Caco-2 (cell line): Measurements from ENCODE around the gene CSAD. TPM values are rescaled to one million over a fixed set of nuclear protein-coding genes. Genes with fewer than 3 reads are reported as not detected.

Experiments
- BruUV-seq: library from RNA; stranded (reverse); fragments of 400-500 nt; replicated peaks from 2 replicates; lab custom pipeline; 2021; lab: Mats Ljungman, UMichigan
- CTCF ChIA-PET: fragments of 300-600 bp; sonication (Branson Sonifier 250); formaldehyde crosslinking; loops from one replicate; lab custom pipeline; 2022; ENCODE audit warnings: antibody characterized with exemption; lab: Charles Lee
- POLR2A ChIA-PET: fragments of 300-600 bp; sonication (Branson Sonifier 250); formaldehyde crosslinking; loops from one replicate; lab custom pipeline; 2022; ENCODE audit warnings: antibody characterized with exemption; lab: Charles Lee
- DNase-seq, 2 experiments: peaks; one replicate each; pipeline versions ENCODE4 v3.0.0 to v3.0.0-alpha.2; 2020 to 2022
- H3K27me3 ChIP-seq: replicated peaks from 2 replicates; pipeline ENCODE4 v1.6.0; 2011; ENCODE audit warnings: low read length; ENCODE audit not compliant: control insufficient read depth, insufficient read depth
- H3K36me3 ChIP-seq: 2 replicates; pipeline ENCODE4 v1.5.1; 2011; ENCODE audit warnings: low read length; ENCODE audit not compliant: control insufficient read depth, insufficient read depth
- H3K4me1 ChIP-seq: fragments of 250-450 bp; sonication (Bioruptor Pico); 2 replicates; pipeline ENCODE4 v1.5.1; 2020; ENCODE audit warnings: mild to moderate bottlenecking
- H3K4me3 ChIP-seq: 2 replicates; pipeline ENCODE4 v1.5.1; 2011; ENCODE audit warnings: low read depth, mild to moderate bottlenecking, control low read depth, low read length
- H3K9me3 ChIP-seq: fragments of 250-450 bp; sonication (Bioruptor Pico); 2 replicates; pipeline ENCODE4 v1.5.1; 2020; ENCODE audit warnings: mild to moderate bottlenecking, moderate library complexity
- H3K27ac Mint-ChIP-seq: one replicate; pipeline ENCODE4 v1.8.0; 2022; ENCODE audit warnings: mixed read lengths; ENCODE audit not compliant: unreplicated experiment
- H3K27me3 Mint-ChIP-seq: one replicate; pipeline ENCODE4 v1.8.0; 2022; ENCODE audit warnings: mixed read lengths; ENCODE audit not compliant: insufficient read depth, unreplicated experiment
- H3K36me3 Mint-ChIP-seq: one replicate; pipeline ENCODE4 v1.8.0; 2022; ENCODE audit warnings: mild to moderate bottlenecking, mixed read lengths; ENCODE audit not compliant: insufficient read depth, unreplicated experiment
- H3K4me1 Mint-ChIP-seq: one replicate; pipeline ENCODE4 v1.8.0; 2022; ENCODE audit warnings: low read depth, mixed read lengths; ENCODE audit not compliant: unreplicated experiment
- H3K4me3 Mint-ChIP-seq: one replicate; pipeline ENCODE4 v1.8.0; 2022; ENCODE audit warnings: mild to moderate bottlenecking, moderate library complexity, mixed read lengths; ENCODE audit not compliant: unreplicated experiment
- H3K9me3 Mint-ChIP-seq: one replicate; pipeline ENCODE4 v1.8.0; 2022; ENCODE audit warnings: mixed read lengths; ENCODE audit not compliant: unreplicated experiment
- CTCF ChIP-seq, 2 experiments: fragments of 200-600 bp in 1 of 2; IDR thresholded peaks; 1 replicate in 1 of 2; 2 replicates in 1 of 2; pipeline versions ENCODE4 v1.5.1 to v1.8.0; 2011 to 2022; ENCODE audit warnings: antibody characterized with exemption in 1 of 2, control low read depth in 1 of 2, inconsistent platforms in 1 of 2, low read depth in 1 of 2, low read length in 1 of 2, mild to moderate bottlenecking in 1 of 2, moderate library complexity in 1 of 2; ENCODE audit not compliant: insufficient read depth in 1 of 2, severe bottlenecking in 1 of 2, unreplicated experiment in 1 of 2
- intact Hi-C: fragments of 100-400 bp; cut with micrococcal nuclease; formaldehyde crosslinking; loops from one replicate; pipeline ENCODE4 v1.10.0; 2022; ENCODE audit not compliant: unreplicated experiment
- total RNA-seq: library from RNA; stranded (reverse); gene quantifications from 2 replicates; pipeline ENCODE4 v1.2.3, GENCODE V29; 2022

Gene CSAD
- total RNA-seq, 1 experiment from 2014 or later: 20.1 TPM

GRCh38 chr12:53170876-53171724, 9.6 kb downstream of the CSAD start:
- Histone ChIP-seq H3K27me3 (no peaks in the 10 kb centered on the region), H3K4me3 (no peak overlapping the region), H3K4me1 (peaks cover 11% of the 10 kb centered on the region), H3K9me3 (no peaks in the 10 kb centered on the region), H3K36me3 (no peaks in the 10 kb centered on the region)
- peaks cover 13% of the 10 kb centered on the region for H3K4me1 Mint-ChIP-seq
- ChIA-PET CTCF (no interaction called here), POLR2A (no interaction called here)
- BruUV-seq: no TSS peak
- H3K4me3 Mint-ChIP-seq: no peak overlapping the region
- H3K36me3 Mint-ChIP-seq: no peaks in the 10 kb centered on the region
- H3K9me3 Mint-ChIP-seq: no peaks in the 10 kb centered on the region
- TF ChIP-seq CTCF (IDR thresholded peaks at IDR 0.05; ENCODE audit: insufficient read depth in 1 of 2, low read depth in 1 of 2, low read length in 1 of 2, severe bottlenecking in 1 of 2, unreplicated experiment in 1 of 2): no peak
- no peak overlapping the region for H3K27ac Mint-ChIP-seq
- intact Hi-C loops: no loop called here
- H3K27me3 Mint-ChIP-seq: no peaks in the 10 kb centered on the region
- no peak for DNase-seq

- ChIA-PET CTCF (no interaction called here), POLR2A (interaction anchor here (0.7 kb wide), 1 partner anchor 10 kb away, joined by 3 read pairs; the partner anchor contains the start of gene ZNF740)
- Mint-ChIP-seq H3K36me3 (no peaks in the 10 kb centered on the region), H3K9me3 (no peaks in the 10 kb centered on the region), H3K27me3 (no peaks in the 10 kb centered on the region), H3K27ac (no peak overlapping the region), H3K4me3 (no peak overlapping the region), H3K4me1 (peaks cover 7% of the 10 kb centered on the region)
- BruUV-seq: no TSS peak
- no peaks in the 10 kb centered on the region for H3K36me3 ChIP-seq
- H3K4me3 ChIP-seq: no peak overlapping the region
- no peak for DNase-seq
- H3K4me1 ChIP-seq: peaks cover 9% of the 10 kb centered on the region
- H3K27me3 ChIP-seq: no peaks in the 10 kb centered on the region
- H3K9me3 ChIP-seq: no peaks in the 10 kb centered on the region
- TF ChIP-seq CTCF (IDR thresholded peaks at IDR 0.05; ENCODE audit: insufficient read depth in 1 of 2, low read depth in 1 of 2, low read length in 1 of 2, severe bottlenecking in 1 of 2, unreplicated experiment in 1 of 2): no peak
- intact Hi-C loops: no loop called here
These were observed 10.5 kb downstream of the CSAD start for GRCh38 chr12:53170215-53170614.

GRCh38 chr12:53169644-53170043, 11.1 kb downstream of the CSAD start:
- no peaks in the 10 kb centered on the region for H3K36me3 Mint-ChIP-seq
- Histone ChIP-seq H3K4me3 (no peak overlapping the region), H3K27me3 (no peaks in the 10 kb centered on the region), H3K9me3 (no peaks in the 10 kb centered on the region), H3K4me1 (peaks cover 3% of the 10 kb centered on the region), H3K36me3 (no peaks in the 10 kb centered on the region)
- ChIA-PET POLR2A (no interaction called here), CTCF (no interaction called here)
- H3K27me3 Mint-ChIP-seq: no peaks in the 10 kb centered on the region
- intact Hi-C loops: no loop called here
- BruUV-seq: no TSS peak
- H3K4me3 Mint-ChIP-seq: no peak overlapping the region
- H3K27ac Mint-ChIP-seq: no peak overlapping the region
- H3K4me1 Mint-ChIP-seq: peaks cover under 1% of the 10 kb centered on the region
- no peak for DNase-seq
- H3K9me3 Mint-ChIP-seq: no peaks in the 10 kb centered on the region
- TF ChIP-seq CTCF (IDR thresholded peaks at IDR 0.05; ENCODE audit: insufficient read depth in 1 of 2, low read depth in 1 of 2, low read length in 1 of 2, severe bottlenecking in 1 of 2, unreplicated experiment in 1 of 2): no peak
